Skeletal muscle cell (primary cell): ENCODE results near the gene DNAAF5.
"Not testable (repeated sequence)": the region's sequence is repeated elsewhere in the genome, so short reads cannot be mapped to it uniquely, and the experiment has no call there.

Experiments used
- DNase-seq: peaks from one replicate; pipeline ENCODE4 v3.0.0-alpha.2; 2010; ENCODE audit warnings: low read depth
- H3K4me3 ChIP-seq: 2 replicates; pipeline ENCODE4 v1.5.1; 2011; ENCODE audit warnings: low read depth, mild to moderate bottlenecking, control low read depth, low read length, moderate library complexity

The DNAAF5 gene

DNA sequence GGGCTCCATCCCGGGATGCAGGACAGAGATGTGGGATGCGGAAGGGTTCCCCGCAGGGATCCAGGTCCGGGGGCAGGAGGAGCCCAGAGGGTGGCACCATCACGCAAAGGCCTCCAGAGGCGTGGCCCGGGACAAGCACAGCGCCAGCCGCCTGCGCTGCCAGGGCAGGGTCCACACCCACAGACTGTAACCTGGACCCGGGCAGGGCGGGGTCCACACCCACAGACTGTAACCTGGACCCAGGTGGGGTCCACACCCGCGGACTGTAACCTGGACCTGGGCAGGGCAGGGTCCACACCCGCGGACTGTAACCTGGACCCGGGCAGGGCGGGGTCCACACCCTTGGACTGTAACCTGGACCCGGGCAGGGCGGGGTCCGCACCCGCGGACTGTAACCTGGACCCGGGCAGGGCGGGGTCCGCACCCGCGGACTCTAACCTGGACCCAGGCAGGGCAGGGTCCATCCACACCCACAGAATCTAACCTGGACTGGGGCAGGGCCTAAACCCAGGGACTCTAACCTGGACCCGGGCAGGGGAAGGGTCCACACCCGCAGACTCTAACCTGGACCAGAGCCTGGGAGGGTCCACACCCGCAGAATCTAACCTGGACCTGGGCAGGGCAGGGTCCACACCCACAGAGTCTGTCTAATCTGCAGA is 68.3 kb downstream of the DNAAF5 start:
- no peak for DNase-seq

GRCh38 chr7:796434-797169 is 70.1 kb downstream of the DNAAF5 start:
- H3K4me3 ChIP-seq, DNase-seq: not testable (repeated sequence)

More for the DNA sequence above, 68.3 kb downstream of the DNAAF5 start:
- no peak overlapping the region for H3K4me3 ChIP-seq

GRCh38 chr7:798921-799470 is 72.5 kb downstream of the DNAAF5 start:
- H3K4me3 ChIP-seq: no peak overlapping the region
- DNase-seq: no peak

- H3K4me3 ChIP-seq: no peak overlapping the region
- DNase-seq: no peak
Measured at GRCh38 chr7:800692-801091, 74.2 kb downstream of the DNAAF5 start.

DNA sequence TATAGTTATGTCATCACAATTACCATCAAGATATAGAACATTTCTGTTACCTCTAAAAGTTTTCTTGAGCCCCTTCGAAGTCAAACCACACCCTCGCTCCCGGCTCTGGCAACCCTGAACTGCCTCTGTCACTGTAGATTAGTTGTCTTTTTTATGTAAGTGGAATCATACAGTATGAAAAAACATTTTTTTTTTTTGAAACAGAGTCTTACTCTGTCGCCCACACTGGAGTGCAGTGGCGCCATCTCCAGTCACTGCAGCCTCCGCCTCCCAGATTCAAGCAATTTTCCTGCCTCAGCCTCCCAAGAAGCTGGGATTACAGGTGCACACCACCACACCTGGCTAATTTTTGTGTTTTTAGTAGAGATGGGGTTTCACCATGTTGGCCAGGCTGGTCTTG is 74.9 kb downstream of the DNAAF5 start:
- not testable (repeated sequence) for DNase-seq, H3K4me3 ChIP-seq

DNA sequence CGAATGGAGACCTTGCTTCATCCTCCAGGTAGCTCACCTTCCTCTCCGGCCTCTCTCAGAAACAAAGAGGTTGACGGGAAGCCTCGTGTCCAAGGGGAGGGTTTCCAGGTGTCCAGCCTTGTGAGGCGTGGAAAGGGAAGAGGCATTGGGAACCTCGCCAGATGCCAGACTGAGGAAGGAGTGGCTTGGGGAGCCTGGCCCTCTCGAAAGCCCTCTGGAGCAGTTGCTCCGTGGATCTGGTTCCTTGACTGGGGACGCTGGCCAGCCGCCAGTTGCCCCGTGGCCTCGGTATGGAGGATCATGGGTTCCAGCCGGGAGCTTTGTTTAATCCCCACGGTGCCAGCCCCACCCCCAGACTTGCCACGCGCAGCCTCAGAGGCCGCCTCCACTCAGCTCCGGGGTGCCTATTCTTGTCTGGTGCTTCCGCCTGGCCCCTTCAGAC is 75.5 kb downstream of the DNAAF5 start:
- DNase-seq: no peak
- H3K4me3 ChIP-seq: no peak overlapping the region

GRCh38 chr7:802500-803242 is 76.2 kb downstream of the DNAAF5 start:
- no peak for DNase-seq
- H3K4me3 ChIP-seq: no peak overlapping the region

- no peak overlapping the region for H3K4me3 ChIP-seq
- no peak for DNase-seq
Measured at GRCh38 chr7:803243-803635, 76.7 kb downstream of the DNAAF5 start.

DNA sequence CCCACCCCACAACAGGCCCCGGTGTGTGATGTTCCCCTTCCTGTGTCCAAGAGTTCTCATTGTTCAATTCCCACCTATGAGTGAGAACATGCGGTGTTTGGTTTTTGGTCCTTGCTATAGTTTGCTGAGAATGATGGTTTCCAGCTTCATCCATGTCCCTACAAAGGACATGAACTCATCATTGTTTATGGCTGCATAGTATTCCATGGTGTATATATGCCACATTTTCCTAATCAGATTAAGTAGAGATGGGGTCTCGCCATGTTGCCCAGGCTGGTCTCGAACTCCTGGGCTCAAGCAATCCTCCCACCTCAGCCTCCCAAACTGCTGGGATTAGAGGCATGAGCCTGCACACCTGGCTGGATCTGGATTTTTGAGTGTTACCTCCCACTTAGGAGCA is 77.3 kb downstream of the DNAAF5 start:
- DNase-seq, H3K4me3 ChIP-seq: not testable (repeated sequence)

DNA sequence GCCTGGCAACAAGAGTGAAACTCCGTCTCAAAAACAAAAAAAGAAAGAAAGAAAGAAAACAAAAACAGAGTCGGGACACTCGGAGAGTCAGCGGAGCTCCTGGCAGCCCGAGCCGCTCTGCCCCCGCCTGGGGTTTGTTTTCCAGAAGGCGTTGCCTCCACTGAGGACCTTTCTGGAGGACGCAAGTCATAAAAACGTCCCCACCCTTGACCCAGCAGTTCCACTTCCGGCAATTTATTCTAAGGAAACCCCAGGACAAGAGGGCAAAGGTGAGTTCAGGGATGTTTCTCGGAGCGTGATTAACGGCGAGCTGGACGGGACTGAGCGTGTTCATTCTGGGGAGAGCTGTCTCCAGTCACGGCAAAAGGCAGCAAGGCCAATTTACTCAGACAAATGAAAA is 78.8 kb downstream of the DNAAF5 start:
- DNase-seq: no peak
- no peak overlapping the region for H3K4me3 ChIP-seq

GRCh38 chr7:815284-816216 is 89.1 kb downstream of the DNAAF5 start:
- DNase-seq: no peak
- peak overlapping the region; percentile 57 for H3K4me3 ChIP-seq

GRCh38 chr7:816300-816750 is 89.8 kb downstream of the DNAAF5 start:
- H3K4me3 ChIP-seq: peak overlapping the region; percentile 77
- DNase-seq: peak; percentile 91

GRCh38 chr7:816751-817671 is 90.5 kb downstream of the DNAAF5 start:
- no peak for DNase-seq
- H3K4me3 ChIP-seq: peak overlapping the region; percentile 77

GRCh38 chr7:818031-818699 is 91.7 kb downstream of the DNAAF5 start:
- no peak overlapping the region for H3K4me3 ChIP-seq
- no peak for DNase-seq

- no peak overlapping the region for H3K4me3 ChIP-seq
- no peak for DNase-seq
Measured at GRCh38 chr7:820341-820740, 93.8 kb downstream of the DNAAF5 start.

- DNase-seq: no peak
- H3K4me3 ChIP-seq: no peak overlapping the region
Measured at GRCh38 chr7:821688-822087, 95.2 kb downstream of the DNAAF5 start.

DNA sequence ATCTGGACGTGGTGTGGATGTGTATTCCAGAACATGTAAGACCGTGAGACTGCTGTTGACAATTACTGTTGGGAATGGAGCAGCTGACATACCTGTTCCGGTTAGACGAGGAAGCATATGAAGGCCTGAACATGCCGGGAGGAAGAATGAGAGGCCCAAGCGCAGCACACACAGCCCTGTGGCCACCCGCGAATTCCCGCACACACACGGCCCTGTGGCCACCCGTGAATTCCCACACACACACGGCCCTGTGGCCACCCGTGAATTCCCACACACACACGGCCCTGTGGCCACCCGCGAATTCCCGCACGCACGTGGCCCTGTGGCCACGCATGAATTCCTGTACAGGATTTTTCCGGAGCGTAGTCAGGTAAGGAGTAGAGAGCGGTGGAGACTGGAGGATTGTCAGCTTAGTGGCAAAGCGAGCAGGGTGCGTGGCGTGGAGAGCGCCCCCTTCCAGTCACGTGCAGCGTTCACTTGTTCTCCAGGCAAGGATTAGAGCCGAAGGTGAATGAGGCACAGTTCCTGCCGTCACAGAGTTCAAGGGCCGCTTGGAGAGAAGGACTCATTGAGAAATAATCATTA is 96.3 kb downstream of the DNAAF5 start:
- no peak overlapping the region for H3K4me3 ChIP-seq
- DNase-seq: no peak
